ENCODE measurements around the gene NOSTRIN.
"Not testable (repeated sequence)": the region's sequence is repeated elsewhere in the genome, so short reads cannot be mapped to it uniquely, and the experiment has no call there.

NOSTRIN gene

GRCh38 chr2:168801961-168802858, at the start of gene NOSTRIN:
NOSTRIN (plus strand) TSS chr2:168802637; CDS start chr2:168802647, 10 bp downstream.
- no peak for DNase-seq

GRCh38 chr2:168753765-168754329, 48.6 kb upstream of the NOSTRIN start:
- no peak for DNase-seq

- DNase-seq = no peak
Observed at GRCh38 chr2:168757223-168757622, 45.2 kb upstream of the NOSTRIN start.

- peak; percentile 2 for DNase-seq
Observed at GRCh38 chr2:168758970-168759820, 43.2 kb upstream of the NOSTRIN start.

GRCh38 chr2:168765401-168765800, 37.0 kb upstream of the NOSTRIN start:
- DNase-seq = no peak

GRCh38 chr2:168766600-168766999, 35.8 kb upstream of the NOSTRIN start:
- no peak for DNase-seq

- no peak for DNase-seq
Observed at GRCh38 chr2:168767258-168767657, 35.2 kb upstream of the NOSTRIN start.

GRCh38 chr2:168768357-168768756, 34.1 kb upstream of the NOSTRIN start:
- DNase-seq = not testable (repeated sequence)

GRCh38 chr2:168770796-168771195, 31.6 kb upstream of the NOSTRIN start:
- DNase-seq = no peak

GRCh38 chr2:168772704-168773103, 29.7 kb upstream of the NOSTRIN start:
- no peak for DNase-seq

GRCh38 chr2:168773128-168773527, 29.3 kb upstream of the NOSTRIN start:
- no peak for DNase-seq

GRCh38 chr2:168773719-168774521, 28.5 kb upstream of the NOSTRIN start:
- DNase-seq = peak; percentile 48

- no peak for DNase-seq
Observed at GRCh38 chr2:168775837-168776236, 26.6 kb upstream of the NOSTRIN start.

GRCh38 chr2:168780669-168781071, 21.8 kb upstream of the NOSTRIN start:
- DNase-seq = no peak

GRCh38 chr2:168781191-168781817, 21.1 kb upstream of the NOSTRIN start:
- DNase-seq = no peak

- no peak for DNase-seq
Observed at GRCh38 chr2:168782271-168782670, 20.2 kb upstream of the NOSTRIN start.

GRCh38 chr2:168784993-168785392, 17.4 kb upstream of the NOSTRIN start:
- no peak for DNase-seq

- DNase-seq = no peak
Observed at GRCh38 chr2:168787098-168787781, 15.2 kb upstream of the NOSTRIN start.

- DNase-seq = no peak
Observed at GRCh38 chr2:168787782-168788376, 14.6 kb upstream of the NOSTRIN start.

- DNase-seq = no peak
Observed at GRCh38 chr2:168789776-168790175, 12.7 kb upstream of the NOSTRIN start.
